HepG2 (cell line): ENCODE results near the gene EYA2. TPM values are rescaled to one million over a fixed set of nuclear protein-coding genes. Genes with fewer than 3 reads are reported as not detected.

Experiments used
- ATF7 ChIP-seq, 2 experiments: fragments of 450-650 bp in 1 of 2; sonication (generic) in 1 of 2; formaldehyde crosslinking in 1 of 2; IDR thresholded peaks; 2 replicates each; pipeline versions ENCODE4 v1.4.0 to v1.6.1; 2016 to 2020; ENCODE audit warnings: antibody characterized with exemption in 1 of 2, mild to moderate bottlenecking in 1 of 2, missing genetic modification reagents in 1 of 2
- DNMT1 ChIP-seq: sonication (generic); formaldehyde crosslinking; IDR thresholded peaks from 2 replicates; pipeline ENCODE4 v1.5.1; 2020; ENCODE audit warnings: mild to moderate bottlenecking, missing genetic modification reagents
- EEA1 ChIP-seq: sonication (generic); formaldehyde crosslinking; IDR thresholded peaks from 2 replicates; pipeline ENCODE4 v1.5.1; 2020; ENCODE audit warnings: mild to moderate bottlenecking, missing genetic modification reagents, borderline replicate concordance
- HCFC1 ChIP-seq: fragments of 150-350 bp; IDR thresholded peaks from 2 replicates; pipeline ENCODE4 v1.6.1; 2014; ENCODE audit warnings: low read depth, low read length
- MYC ChIP-seq: sonication (generic); formaldehyde crosslinking; IDR thresholded peaks from 2 replicates; pipeline ENCODE4 v1.9.0; 2021; ENCODE audit warnings: missing genetic modification reagents, borderline replicate concordance
- NCOA5 ChIP-seq: sonication (generic); formaldehyde crosslinking; IDR thresholded peaks from 2 replicates; pipeline ENCODE4 v1.4.0; 2020; ENCODE audit warnings: missing genetic modification reagents
- RARG ChIP-seq: sonication (generic); formaldehyde crosslinking; IDR thresholded peaks from 2 replicates; pipeline ENCODE4 v1.4.0; 2020; ENCODE audit warnings: low read depth, mild to moderate bottlenecking, missing genetic modification reagents
- SNRNP70 ChIP-seq: fragments of 200-400 bp; formaldehyde crosslinking; IDR thresholded peaks from 2 replicates; pipeline ENCODE4 v1.6.1; 2017; ENCODE audit warnings: mild to moderate bottlenecking, low read depth, low read length, moderate library complexity
- STAT5B ChIP-seq: sonication (generic); formaldehyde crosslinking; IDR thresholded peaks from 2 replicates; pipeline ENCODE4 v1.4.0; 2020; ENCODE audit warnings: missing genetic modification reagents
- TEAD3 ChIP-seq: optimal IDR thresholded peaks from 2 replicates; pipeline ENCODE3; 2016; ENCODE audit warnings: borderline replicate concordance
- XBP1 ChIP-seq: sonication (generic); formaldehyde crosslinking; IDR thresholded peaks from 2 replicates; pipeline ENCODE4 v1.5.0; 2020; ENCODE audit warnings: missing genetic modification reagents
- ZFYVE20 ChIP-seq: sonication (generic); formaldehyde crosslinking; IDR thresholded peaks from 2 replicates; pipeline ENCODE4 v1.8.0; 2023; ENCODE audit warnings: low read depth, mild to moderate bottlenecking, moderate library complexity, missing genetic modification reagents, borderline replicate concordance
- ZMAT3 ChIP-seq: sonication (generic); formaldehyde crosslinking; conservative IDR thresholded peaks from 2 replicates; pipeline ENCODE4 v1.7.0; 2021; ENCODE audit warnings: missing genetic modification reagents
- ZNF350 ChIP-seq: sonication (generic); formaldehyde crosslinking; IDR thresholded peaks from 2 replicates; pipeline ENCODE4 v1.4.0; 2020; ENCODE audit warnings: mild to moderate bottlenecking, low read depth, missing genetic modification reagents, borderline replicate concordance
- ZNF446 ChIP-seq: sonication (generic); formaldehyde crosslinking; IDR thresholded peaks from 2 replicates; pipeline ENCODE4 v1.5.0; 2020; ENCODE audit warnings: mild to moderate bottlenecking, missing genetic modification reagents
- ZNF790 ChIP-seq: sonication (generic); formaldehyde crosslinking; IDR thresholded peaks from 2 replicates; pipeline ENCODE4 v1.8.0; 2022; ENCODE audit warnings: missing genetic modification reagents, mild to moderate bottlenecking, borderline replicate concordance
- polyA plus RNA-seq, 8 experiments: library from polyadenylated mRNA; depleted of rRNA in 3 of 8; stranded (reverse) in 7 of 8; unstranded in 1 of 8; fragments of >200 nt; fragmentation: Illumina TruSeq in 4 of 8; extraction: Trizol in 4 of 8; gene quantifications; 2 replicates each; pipeline versions ENCODE4 v1.2.1 to v1.2.3, GENCODE V29; 2011 to 2016; ENCODE audit warnings: low read depth in 4 of 8, missing spikeins in 1 of 8, mixed read lengths in 1 of 8; ENCODE audit not compliant: insufficient read depth in 1 of 8
- total RNA-seq, 5 experiments: library from RNA; depleted of rRNA; stranded (reverse); fragments of >200 nt; fragmentation: Illumina TruSeq; extraction: Trizol; gene quantifications; 2 replicates each; pipeline ENCODE4 v1.2.3, GENCODE V29; 2016; ENCODE audit warnings: low read depth in 1 of 5
- TF ChIP-seq, protein P1 (sequence below): sonication (generic); formaldehyde crosslinking; IDR thresholded peaks from 2 replicates; pipeline ENCODE4 v1.5.0; 2020; ENCODE audit warnings: missing genetic modification reagents
- TF ChIP-seq, protein P2 (sequence below): sonication (generic); formaldehyde crosslinking; IDR thresholded peaks from 2 replicates; pipeline ENCODE4 v1.5.1; 2020; ENCODE audit warnings: missing genetic modification reagents, mild to moderate bottlenecking, borderline replicate concordance
- TF ChIP-seq, protein P3 (sequence below), 2 experiments: fragments of 450-650 bp in 1 of 2; sonication (generic) in 1 of 2; formaldehyde crosslinking in 1 of 2; IDR thresholded peaks; 2 replicates each; pipeline versions ENCODE4 v1.6.1 to v1.8.0; 2016 to 2022; ENCODE audit warnings: antibody characterized with exemption in 1 of 2, mild to moderate bottlenecking in 1 of 2, missing genetic modification reagents in 1 of 2

The EYA2 gene
- total and polyA plus RNA-seq, 2 of the 13 experiments (the other 11 are each of a cell fraction or from before 2014, with no cell fraction given) = not detected

DNA sequence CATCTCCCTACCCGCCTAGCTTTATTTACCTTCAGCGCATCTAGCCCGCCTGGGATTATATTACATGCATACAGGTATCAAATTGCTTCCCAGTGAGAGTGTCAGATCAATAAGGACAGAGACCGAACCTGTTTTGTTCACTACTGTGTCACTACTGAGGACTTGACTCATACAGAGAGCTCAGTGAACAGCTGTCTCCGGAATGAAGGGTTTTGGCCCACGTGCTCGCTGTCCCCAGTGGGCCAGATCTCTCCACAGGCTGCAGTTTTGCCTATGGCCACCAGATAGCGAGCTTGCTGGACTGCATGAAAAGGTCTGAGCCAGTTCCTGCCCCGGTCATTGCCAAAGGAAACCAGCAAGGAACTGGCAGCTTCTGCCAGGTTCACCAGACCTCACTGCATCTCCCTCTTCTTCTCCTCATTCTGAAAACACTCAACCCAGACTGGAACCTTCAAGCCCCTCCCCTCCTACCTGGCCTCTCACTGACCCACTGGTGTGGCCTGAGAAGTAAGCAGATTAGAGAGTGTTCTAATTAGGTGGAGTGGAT lies 311.0 kb downstream of the EYA2 start (continued):
- TF ChIP-seq DNMT1 (CRISPR knock-in tag) (no peak), SNRNP70 (no peak), ZFYVE20 (CRISPR knock-in tag) (no peak), ZNF790 (no peak), ZNF350 (CRISPR knock-in tag) (0 out of 2 replicates have a peak, but pooled peaks have one; percentile 30), XBP1 (no peak), MYC (peak; percentile 50; the same call in 1 of the 2 replicates), NCOA5 (no peak), RARG (CRISPR knock-in tag) (no peak), STAT5B (no peak), ZNF446 (CRISPR knock-in tag) (no peak), TEAD3 (CRISPR knock-in tag) (peak; percentile 60), HCFC1 (no peak), ZMAT3 (CRISPR knock-in tag) (no peak), ATF7 (IDR thresholded peaks at IDR 0.05) (no peak), ATF7 (CRISPR knock-in tag; IDR thresholded peaks at IDR 0.05) (no peak), EEA1 (CRISPR knock-in tag) (no peak)
- TF ChIP-seq, protein P1, sequence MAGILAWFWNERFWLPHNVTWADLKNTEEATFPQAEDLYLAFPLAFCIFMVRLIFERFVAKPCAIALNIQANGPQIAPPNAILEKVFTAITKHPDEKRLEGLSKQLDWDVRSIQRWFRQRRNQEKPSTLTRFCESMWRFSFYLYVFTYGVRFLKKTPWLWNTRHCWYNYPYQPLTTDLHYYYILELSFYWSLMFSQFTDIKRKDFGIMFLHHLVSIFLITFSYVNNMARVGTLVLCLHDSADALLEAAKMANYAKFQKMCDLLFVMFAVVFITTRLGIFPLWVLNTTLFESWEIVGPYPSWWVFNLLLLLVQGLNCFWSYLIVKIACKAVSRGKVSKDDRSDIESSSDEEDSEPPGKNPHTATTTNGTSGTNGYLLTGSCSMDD (CRISPR knock-in tag) = no peak
- TF ChIP-seq, protein P2, sequence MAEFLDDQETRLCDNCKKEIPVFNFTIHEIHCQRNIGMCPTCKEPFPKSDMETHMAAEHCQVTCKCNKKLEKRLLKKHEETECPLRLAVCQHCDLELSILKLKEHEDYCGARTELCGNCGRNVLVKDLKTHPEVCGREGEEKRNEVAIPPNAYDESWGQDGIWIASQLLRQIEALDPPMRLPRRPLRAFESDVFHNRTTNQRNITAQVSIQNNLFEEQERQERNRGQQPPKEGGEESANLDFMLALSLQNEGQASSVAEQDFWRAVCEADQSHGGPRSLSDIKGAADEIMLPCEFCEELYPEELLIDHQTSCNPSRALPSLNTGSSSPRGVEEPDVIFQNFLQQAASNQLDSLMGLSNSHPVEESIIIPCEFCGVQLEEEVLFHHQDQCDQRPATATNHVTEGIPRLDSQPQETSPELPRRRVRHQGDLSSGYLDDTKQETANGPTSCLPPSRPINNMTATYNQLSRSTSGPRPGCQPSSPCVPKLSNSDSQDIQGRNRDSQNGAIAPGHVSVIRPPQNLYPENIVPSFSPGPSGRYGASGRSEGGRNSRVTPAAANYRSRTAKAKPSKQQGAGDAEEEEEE (CRISPR knock-in tag) = no peak
- TF ChIP-seq, protein P3, sequence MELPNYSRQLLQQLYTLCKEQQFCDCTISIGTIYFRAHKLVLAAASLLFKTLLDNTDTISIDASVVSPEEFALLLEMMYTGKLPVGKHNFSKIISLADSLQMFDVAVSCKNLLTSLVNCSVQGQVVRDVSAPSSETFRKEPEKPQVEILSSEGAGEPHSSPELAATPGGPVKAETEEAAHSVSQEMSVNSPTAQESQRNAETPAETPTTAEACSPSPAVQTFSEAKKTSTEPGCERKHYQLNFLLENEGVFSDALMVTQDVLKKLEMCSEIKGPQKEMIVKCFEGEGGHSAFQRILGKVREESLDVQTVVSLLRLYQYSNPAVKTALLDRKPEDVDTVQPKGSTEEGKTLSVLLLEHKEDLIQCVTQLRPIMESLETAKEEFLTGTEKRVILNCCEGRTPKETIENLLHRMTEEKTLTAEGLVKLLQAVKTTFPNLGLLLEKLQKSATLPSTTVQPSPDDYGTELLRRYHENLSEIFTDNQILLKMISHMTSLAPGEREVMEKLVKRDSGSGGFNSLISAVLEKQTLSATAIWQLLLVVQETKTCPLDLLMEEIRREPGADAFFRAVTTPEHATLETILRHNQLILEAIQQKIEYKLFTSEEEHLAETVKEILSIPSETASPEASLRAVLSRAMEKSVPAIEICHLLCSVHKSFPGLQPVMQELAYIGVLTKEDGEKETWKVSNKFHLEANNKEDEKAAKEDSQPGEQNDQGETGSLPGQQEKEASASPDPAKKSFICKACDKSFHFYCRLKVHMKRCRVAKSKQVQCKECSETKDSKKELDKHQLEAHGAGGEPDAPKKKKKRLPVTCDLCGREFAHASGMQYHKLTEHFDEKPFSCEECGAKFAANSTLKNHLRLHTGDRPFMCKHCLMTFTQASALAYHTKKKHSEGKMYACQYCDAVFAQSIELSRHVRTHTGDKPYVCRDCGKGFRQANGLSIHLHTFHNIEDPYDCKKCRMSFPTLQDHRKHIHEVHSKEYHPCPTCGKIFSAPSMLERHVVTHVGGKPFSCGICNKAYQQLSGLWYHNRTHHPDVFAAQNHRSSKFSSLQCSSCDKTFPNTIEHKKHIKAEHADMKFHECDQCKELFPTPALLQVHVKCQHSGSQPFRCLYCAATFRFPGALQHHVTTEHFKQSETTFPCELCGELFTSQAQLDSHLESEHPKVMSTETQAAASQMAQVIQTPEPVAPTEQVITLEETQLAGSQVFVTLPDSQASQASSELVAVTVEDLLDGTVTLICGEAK (IDR thresholded peaks at IDR 0.05) = no peak
- TF ChIP-seq, protein P3 (CRISPR knock-in tag; IDR thresholded peaks at IDR 0.05) = no peak
